ENCODE measurements around the gene LAMC1. TPM values are rescaled to one million over a fixed set of nuclear protein-coding genes. Genes with fewer than 3 reads are reported as not detected.

Gene LAMC1
- total RNA-seq, 1 experiment from 2014 or later = 95.5 TPM

- no peaks in the 10 kb centered on the region for H3K36me3 ChIP-seq (ENCODE audit: insufficient read depth, low read length, poor library complexity, severe bottlenecking)
- no TSS peak for BruUV-seq (replicated peaks)
- intact Hi-C loops (cut with micrococcal nuclease; ENCODE audit: unreplicated experiment) = no loop called here
- DNase-seq (ENCODE audit: low spot score) = no peak
- H3K4me1 ChIP-seq (ENCODE audit: insufficient read depth, low read length, poor library complexity, severe bottlenecking) = peaks cover 55% of the 10 kb centered on the region
- H3K27ac ChIP-seq (ENCODE audit: low read depth, low read length, poor library complexity, severe bottlenecking) = no peak overlapping the region
- no peaks in the 10 kb centered on the region for H3K9me3 ChIP-seq (ENCODE audit: low read depth, low read length, poor library complexity, severe bottlenecking)
- H3K4me3 ChIP-seq (ENCODE audit: low read depth, low read length, poor library complexity, severe bottlenecking) = no peak overlapping the region
- TF ChIP-seq, protein P1, sequence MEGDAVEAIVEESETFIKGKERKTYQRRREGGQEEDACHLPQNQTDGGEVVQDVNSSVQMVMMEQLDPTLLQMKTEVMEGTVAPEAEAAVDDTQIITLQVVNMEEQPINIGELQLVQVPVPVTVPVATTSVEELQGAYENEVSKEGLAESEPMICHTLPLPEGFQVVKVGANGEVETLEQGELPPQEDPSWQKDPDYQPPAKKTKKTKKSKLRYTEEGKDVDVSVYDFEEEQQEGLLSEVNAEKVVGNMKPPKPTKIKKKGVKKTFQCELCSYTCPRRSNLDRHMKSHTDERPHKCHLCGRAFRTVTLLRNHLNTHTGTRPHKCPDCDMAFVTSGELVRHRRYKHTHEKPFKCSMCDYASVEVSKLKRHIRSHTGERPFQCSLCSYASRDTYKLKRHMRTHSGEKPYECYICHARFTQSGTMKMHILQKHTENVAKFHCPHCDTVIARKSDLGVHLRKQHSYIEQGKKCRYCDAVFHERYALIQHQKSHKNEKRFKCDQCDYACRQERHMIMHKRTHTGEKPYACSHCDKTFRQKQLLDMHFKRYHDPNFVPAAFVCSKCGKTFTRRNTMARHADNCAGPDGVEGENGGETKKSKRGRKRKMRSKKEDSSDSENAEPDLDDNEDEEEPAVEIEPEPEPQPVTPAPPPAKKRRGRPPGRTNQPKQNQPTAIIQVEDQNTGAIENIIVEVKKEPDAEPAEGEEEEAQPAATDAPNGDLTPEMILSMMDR (conservative IDR thresholded peaks at IDR 0.05; ENCODE audit: low read depth, low read length) = no peak
- no peak for TF ChIP-seq EZH2 (IDR thresholded peaks at IDR 0.05; ENCODE audit: borderline replicate concordance, low read depth, low read length, poor library complexity, severe bottlenecking)
- no peaks in the 10 kb centered on the region for H3K27me3 ChIP-seq (replicated peaks; ENCODE audit: insufficient read depth, low read depth, low read length, poor library complexity)
- CTCF ChIA-PET = no interaction called here
- POLR2A ChIA-PET (ENCODE audit: low non-redundant PET) = no interaction called here
Observed at GRCh38 chr1:183093066-183093668, 69.9 kb downstream of the LAMC1 start.

GRCh38 chr1:183093786-183094298, 70.6 kb downstream of the LAMC1 start:
- intact Hi-C loops (cut with micrococcal nuclease; ENCODE audit: unreplicated experiment) = no loop called here
- POLR2A ChIA-PET (ENCODE audit: low non-redundant PET) = no interaction called here
- Histone ChIP-seq H3K4me1 (ENCODE audit: insufficient read depth, low read length, poor library complexity, severe bottlenecking) (peaks cover 55% of the 10 kb centered on the region), H3K27me3 (replicated peaks; ENCODE audit: insufficient read depth, low read depth, low read length, poor library complexity) (no peaks in the 10 kb centered on the region), H3K27ac (ENCODE audit: low read depth, low read length, poor library complexity, severe bottlenecking) (no peak overlapping the region), H3K4me3 (ENCODE audit: low read depth, low read length, poor library complexity, severe bottlenecking) (no peak overlapping the region), H3K36me3 (ENCODE audit: insufficient read depth, low read length, poor library complexity, severe bottlenecking) (no peaks in the 10 kb centered on the region), H3K9me3 (ENCODE audit: low read depth, low read length, poor library complexity, severe bottlenecking) (no peaks in the 10 kb centered on the region)
- TF ChIP-seq, protein P1 (conservative IDR thresholded peaks at IDR 0.05; ENCODE audit: low read depth, low read length) = no peak
- no peak for DNase-seq (ENCODE audit: low spot score)
- BruUV-seq (replicated peaks) = no TSS peak
- CTCF ChIA-PET = no interaction called here

DNA sequence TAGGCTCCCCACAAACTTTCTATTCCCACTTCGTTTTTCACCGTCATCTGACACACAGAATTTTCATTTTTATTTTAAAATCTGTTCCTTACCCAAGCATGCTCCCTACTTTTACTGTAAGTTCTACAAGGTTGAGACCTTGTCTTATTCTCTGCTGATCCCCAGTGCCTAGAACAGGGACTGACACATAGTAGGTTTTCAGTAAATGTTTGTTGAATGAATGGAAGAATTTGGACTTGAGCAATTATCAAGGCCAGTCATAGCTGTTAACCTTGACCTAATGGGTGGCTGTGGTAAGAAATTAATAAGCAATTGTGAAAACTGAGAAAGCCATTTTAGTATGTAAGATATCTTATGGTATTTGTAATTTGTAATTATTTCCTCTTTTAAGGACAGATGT, 71.1 kb downstream of the LAMC1 start:
- peaks cover 54% of the 10 kb centered on the region for H3K4me1 ChIP-seq (ENCODE audit: insufficient read depth, low read length, poor library complexity, severe bottlenecking)
- intact Hi-C loops (cut with micrococcal nuclease; ENCODE audit: unreplicated experiment) = no loop called here
- no peaks in the 10 kb centered on the region for H3K27me3 ChIP-seq (replicated peaks; ENCODE audit: insufficient read depth, low read depth, low read length, poor library complexity)
- CTCF ChIA-PET = no interaction called here
- BruUV-seq (replicated peaks) = no TSS peak
- H3K4me3 ChIP-seq (ENCODE audit: low read depth, low read length, poor library complexity, severe bottlenecking) = no peak overlapping the region
- no peaks in the 10 kb centered on the region for H3K9me3 ChIP-seq (ENCODE audit: low read depth, low read length, poor library complexity, severe bottlenecking)
- POLR2A ChIA-PET (ENCODE audit: low non-redundant PET) = no interaction called here
- no peak for DNase-seq (ENCODE audit: low spot score)
- no peak overlapping the region for H3K27ac ChIP-seq (ENCODE audit: low read depth, low read length, poor library complexity, severe bottlenecking)
- no peaks in the 10 kb centered on the region for H3K36me3 ChIP-seq (ENCODE audit: insufficient read depth, low read length, poor library complexity, severe bottlenecking)
- TF ChIP-seq, protein P1 (conservative IDR thresholded peaks at IDR 0.05; ENCODE audit: low read depth, low read length) = no peak
- no peak for TF ChIP-seq EZH2 (IDR thresholded peaks at IDR 0.05; ENCODE audit: borderline replicate concordance, low read depth, low read length, poor library complexity, severe bottlenecking)

All from A673 (cell line).